Naive B cell (primary cell): ENCODE data around the gene PPP2R2C. TPM values are rescaled to one million over a fixed set of nuclear protein-coding genes. Genes with fewer than 3 reads are reported as not detected.
A peak's percentile ranks its signal among the peaks of the same experiment; 100 is the strongest.

Experiments
- ATAC-seq, 2 donors: fragments of 150-1000 bp; cut with Tn5 transposase; 2 replicates each; pipeline ENCODE4 v1.10.0; 2021; ENCODE audit warnings: low read depth in 2 of 2, mild to moderate bottlenecking in 2 of 2, moderate library complexity in 2 of 2
- DNase-seq: peaks from one replicate; pipeline ENCODE4 v3.0.0; 2022
- H3K27ac Mint-ChIP-seq, 6 donors: one replicate each; pipeline ENCODE4 v1.8.0; 2020 to 2022; ENCODE audit warnings: mild to moderate bottlenecking in 6 of 6, mixed read lengths in 6 of 6, moderate library complexity in 5 of 6, inconsistent platforms in 2 of 6
- H3K27me3 Mint-ChIP-seq, 3 donors: one replicate each; pipeline ENCODE4 v1.8.0; 2021 to 2022; ENCODE audit warnings: mixed read lengths in 3 of 3, mild to moderate bottlenecking in 1 of 3
- H3K36me3 Mint-ChIP-seq, 2 donors: one replicate each; pipeline ENCODE4 v1.8.0; 2020 to 2022; ENCODE audit warnings: mixed read lengths in 2 of 2, inconsistent platforms in 1 of 2, mild to moderate bottlenecking in 1 of 2
- H3K4me1 Mint-ChIP-seq, 3 donors: one replicate each; pipeline ENCODE4 v1.8.0; 2020 to 2022; ENCODE audit warnings: mixed read lengths in 3 of 3, inconsistent platforms in 1 of 3, mild to moderate bottlenecking in 1 of 3, moderate library complexity in 1 of 3
- H3K4me3 Mint-ChIP-seq, 8 donors: one replicate each; pipeline ENCODE4 v1.8.0; 2020 to 2022; ENCODE audit warnings: mild to moderate bottlenecking in 8 of 8, mixed read lengths in 8 of 8, moderate library complexity in 8 of 8, inconsistent platforms in 2 of 8
- H3K9me3 Mint-ChIP-seq, 7 donors: one replicate each; pipeline ENCODE4 v1.8.0; 2020 to 2022; ENCODE audit warnings: mixed read lengths in 7 of 7, mild to moderate bottlenecking in 5 of 7, inconsistent platforms in 2 of 7, moderate library complexity in 1 of 7
- polyA plus RNA-seq, 6 donors: library from polyadenylated mRNA; unstranded; fragments of 300-500 nt; fragmentation: Illumina TruSeq; gene quantifications; one replicate each; pipeline ENCODE4 v1.2.3, GENCODE V29; 2021; ENCODE audit warnings: low read depth in 6 of 6

The PPP2R2C gene
- polyA plus RNA-seq, 6 donors from 2014 or later = not detected

DNA sequence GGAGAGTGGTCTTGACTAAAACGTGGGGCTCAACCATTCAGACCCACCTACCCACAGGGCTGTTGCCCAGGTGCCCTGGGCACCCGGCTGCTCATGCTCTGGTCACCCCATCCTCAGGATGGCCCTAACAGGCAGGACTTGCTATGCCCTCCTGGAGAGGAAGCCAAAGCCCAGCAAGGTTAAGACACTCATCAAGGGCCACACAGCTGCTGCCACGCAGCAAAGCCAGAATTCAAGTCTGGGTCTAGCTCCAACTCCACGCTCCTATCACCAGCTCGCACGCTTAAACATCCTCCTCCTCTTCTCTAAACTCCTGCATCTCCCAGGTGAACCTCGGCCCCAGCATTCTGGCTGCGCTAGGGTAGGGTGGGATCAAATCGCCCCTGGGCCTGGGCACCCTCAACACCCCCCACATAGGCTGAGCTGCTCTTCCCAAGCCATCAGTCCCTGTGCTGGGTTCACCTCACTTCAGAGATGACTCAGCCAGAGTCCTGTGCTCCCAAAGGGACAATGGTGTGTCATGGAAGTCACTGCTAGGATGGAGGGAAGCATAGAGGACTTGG lies 54.1 kb downstream of the PPP2R2C start:
- Mint-ChIP-seq H3K27me3 (peaks cover 15 to 31% (median 21%) of the 10 kb centered on the region in 3 donors), H3K4me1 (peaks cover 0 to 2% (median 0%) of the 10 kb centered on the region in 3 donors), H3K27ac (no peak overlapping the region), H3K4me3 (no peak overlapping the region), H3K9me3 (peaks cover 0 to 5% (median 3%) of the 10 kb centered on the region in 7 donors), H3K36me3 (peaks cover 0 to 1% of the 10 kb centered on the region in 2 donors)
- no peak for ATAC-seq
- no peak for DNase-seq

DNA sequence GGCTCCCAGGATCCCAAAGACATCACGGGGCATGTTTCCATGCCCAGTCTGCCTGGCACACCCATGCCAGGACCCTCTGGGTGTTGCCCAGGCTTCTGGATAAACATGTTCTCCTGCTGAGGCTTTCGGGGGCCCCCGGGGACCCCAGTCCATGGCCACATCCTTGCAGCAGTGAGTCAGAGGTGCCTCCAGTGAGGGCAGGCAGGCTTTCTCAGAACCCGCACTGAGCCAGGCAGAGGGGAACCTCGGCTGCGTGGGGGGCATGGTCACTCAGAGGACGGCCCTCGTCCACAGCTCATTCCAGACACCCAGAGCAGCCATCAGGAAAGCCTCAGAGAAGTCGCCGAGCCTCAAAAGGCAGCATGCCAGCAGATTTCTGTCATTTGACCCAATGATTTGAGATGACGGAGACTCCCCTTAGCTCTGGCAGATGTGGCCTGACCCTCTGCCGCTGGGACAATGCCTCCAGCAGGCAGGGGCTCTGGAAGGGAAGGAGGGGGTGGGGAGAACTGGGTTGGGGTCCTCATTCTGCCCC lies 54.8 kb downstream of the PPP2R2C start:
- H3K4me1 Mint-ChIP-seq = peaks cover 0 to 2% (median 0%) of the 10 kb centered on the region in 3 donors
- H3K9me3 Mint-ChIP-seq = peaks cover 2 to 11% (median 7%) of the 10 kb centered on the region in 7 donors
- no peak for DNase-seq
- peaks cover 0 to 7% of the 10 kb centered on the region in 2 donors for H3K36me3 Mint-ChIP-seq
- ATAC-seq = no peak
- peaks cover 20 to 31% (median 21%) of the 10 kb centered on the region in 3 donors for H3K27me3 Mint-ChIP-seq
- H3K4me3 Mint-ChIP-seq = no peak overlapping the region
- H3K27ac Mint-ChIP-seq = no peak overlapping the region

DNA sequence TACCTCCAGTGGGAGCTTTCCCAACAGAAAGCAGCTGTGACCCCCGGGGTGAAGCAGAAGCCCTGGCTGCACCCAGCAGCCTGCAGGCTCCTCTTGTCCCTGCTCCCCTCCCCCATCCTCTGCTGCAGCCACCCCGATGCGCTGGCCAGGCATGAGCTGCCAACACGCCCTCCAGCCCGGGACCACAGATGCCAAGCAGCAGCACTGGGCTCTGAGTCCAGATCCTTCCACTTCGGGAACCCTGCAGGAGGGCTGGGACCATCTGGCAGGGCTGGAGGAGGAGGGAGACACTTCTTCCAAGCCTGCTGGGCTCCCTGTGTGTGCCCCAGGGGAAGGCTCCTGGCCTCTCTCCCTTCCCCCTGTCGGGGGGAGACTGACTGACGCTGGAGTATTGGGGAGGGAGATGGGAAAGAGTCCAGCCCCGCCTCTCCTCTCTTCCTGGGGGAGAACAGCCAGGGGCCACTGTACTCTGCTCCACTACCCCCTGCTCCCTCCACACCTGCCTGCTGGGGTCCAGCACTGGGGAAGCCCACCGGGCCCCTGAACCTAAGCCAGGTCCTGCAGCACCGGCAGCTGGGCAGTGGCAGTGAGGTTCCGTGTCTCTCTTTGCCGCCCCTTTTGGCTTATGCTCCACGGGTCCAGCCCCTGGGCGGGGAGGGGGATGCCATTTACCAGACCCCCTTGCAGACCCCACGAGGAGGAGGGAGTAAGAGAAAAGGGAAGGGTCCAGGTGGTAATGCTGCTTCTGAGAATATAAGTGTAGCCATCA lies 55.7 kb downstream of the PPP2R2C start:
- Mint-ChIP-seq H3K36me3 (peaks cover 0 to 7% of the 10 kb centered on the region in 2 donors), H3K27ac (no peak overlapping the region), H3K27me3 (peaks cover 20 to 31% (median 24%) of the 10 kb centered on the region in 3 donors)

DNA sequence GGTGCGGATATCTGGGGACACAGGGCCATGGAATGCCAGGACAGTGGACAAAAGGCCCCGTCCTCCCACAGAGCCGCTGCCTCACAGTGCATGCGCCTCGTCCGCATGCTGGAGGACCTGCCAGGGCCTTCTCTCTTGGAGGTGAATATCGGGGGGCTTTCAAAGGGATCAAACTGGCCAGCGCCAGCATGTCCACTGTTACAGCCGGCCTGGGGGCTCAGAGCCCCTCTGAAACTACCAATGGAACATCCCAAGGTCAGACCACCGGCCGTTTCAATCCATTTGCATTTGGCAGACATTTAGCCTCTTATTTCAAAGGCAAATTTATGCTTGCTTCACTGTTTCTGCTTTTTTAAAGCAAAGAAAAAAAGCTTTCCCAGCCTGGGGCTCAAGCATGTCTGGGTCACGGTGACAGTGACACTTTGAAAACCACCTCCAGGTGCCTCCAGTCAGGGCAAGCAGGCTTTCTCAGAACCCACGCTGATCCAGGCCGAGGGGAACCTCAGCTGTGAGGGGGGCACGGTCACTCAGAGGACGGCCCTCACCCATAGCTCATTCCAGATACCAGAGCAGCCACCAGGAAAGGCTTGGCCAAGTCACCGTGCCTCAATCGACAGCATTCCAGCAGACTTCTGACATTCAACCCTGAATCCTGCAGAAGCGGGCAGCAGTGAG lies 57.2 kb downstream of the PPP2R2C start:
- Mint-ChIP-seq H3K4me1 (no peaks in the 10 kb centered on the region), H3K36me3 (peaks cover 0 to 7% of the 10 kb centered on the region in 2 donors), H3K9me3 (peaks cover 2 to 16% (median 4%) of the 10 kb centered on the region in 7 donors), H3K4me3 (no peak overlapping the region), H3K27ac (no peak overlapping the region), H3K27me3 (peaks cover 20 to 30% (median 25%) of the 10 kb centered on the region in 3 donors)
- ATAC-seq (no peak), DNase-seq (no peak)

More for the DNA sequence above, 55.7 kb downstream of the PPP2R2C start:
- H3K4me1 Mint-ChIP-seq = peaks cover 0 to 2% (median 0%) of the 10 kb centered on the region in 3 donors
- ATAC-seq (no peak), DNase-seq (no peak)
- H3K9me3 Mint-ChIP-seq = peaks cover 2 to 16% (median 8%) of the 10 kb centered on the region in 7 donors
- no peak overlapping the region for H3K4me3 Mint-ChIP-seq

DNA sequence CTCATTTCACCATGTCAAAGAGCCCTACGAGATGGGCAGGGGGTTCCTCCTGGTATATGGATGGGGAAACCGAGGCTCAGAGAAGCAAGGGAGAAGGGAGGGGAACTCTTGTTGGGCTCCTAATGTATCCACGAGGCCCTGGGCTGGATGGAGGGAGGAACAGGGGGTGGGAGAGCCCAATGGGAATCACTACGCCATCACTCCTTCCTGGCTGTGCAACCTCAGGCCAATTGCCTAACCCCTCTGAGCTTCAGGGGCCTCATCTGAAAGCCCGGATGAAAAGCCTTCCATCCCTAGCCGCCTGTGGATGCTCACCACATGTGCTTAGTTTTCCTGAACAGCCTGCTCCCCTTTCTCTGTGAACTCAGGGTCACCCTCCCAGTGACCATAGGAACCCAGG lies 57.8 kb downstream of the PPP2R2C start:
- Mint-ChIP-seq H3K27ac (no peak overlapping the region), H3K27me3 (peaks cover 19 to 24% (median 20%) of the 10 kb centered on the region in 3 donors)
- no peak for ATAC-seq

DNA sequence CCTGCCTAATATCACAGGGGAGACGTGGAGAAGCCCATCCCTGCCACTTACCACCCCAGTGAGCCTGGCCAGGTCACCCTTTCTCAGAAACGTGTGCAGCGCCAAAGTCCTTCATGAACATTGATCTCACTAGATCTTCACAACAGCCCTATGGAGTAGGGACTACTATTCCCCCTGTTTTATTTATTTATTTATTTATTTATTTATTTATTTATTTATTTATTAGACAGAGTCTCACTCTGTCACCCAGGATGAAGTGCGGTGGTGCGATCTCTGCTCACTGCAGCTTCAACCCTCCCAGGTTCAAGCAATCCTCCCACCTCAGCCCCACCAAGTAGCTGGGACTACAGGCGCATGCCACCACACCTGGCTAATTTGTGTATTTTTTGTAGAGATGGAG lies 61.8 kb downstream of the PPP2R2C start:
- Mint-ChIP-seq H3K27ac (no peak overlapping the region), H3K9me3 (peaks cover 2 to 15% (median 4%) of the 10 kb centered on the region in 7 donors), H3K4me3 (no peak overlapping the region), H3K4me1 (no peaks in the 10 kb centered on the region), H3K27me3 (peaks cover 18 to 27% (median 21%) of the 10 kb centered on the region in 3 donors), H3K36me3 (peaks cover 0 to 7% of the 10 kb centered on the region in 2 donors)
- ATAC-seq (no peak), DNase-seq (no peak)

More for the DNA sequence above, 57.8 kb downstream of the PPP2R2C start:
- Mint-ChIP-seq H3K36me3 (peaks cover 0 to 7% of the 10 kb centered on the region in 2 donors), H3K4me3 (no peak overlapping the region), H3K4me1 (no peaks in the 10 kb centered on the region), H3K9me3 (peaks cover 2 to 15% (median 4%) of the 10 kb centered on the region in 7 donors)
- DNase-seq = no peak

DNA sequence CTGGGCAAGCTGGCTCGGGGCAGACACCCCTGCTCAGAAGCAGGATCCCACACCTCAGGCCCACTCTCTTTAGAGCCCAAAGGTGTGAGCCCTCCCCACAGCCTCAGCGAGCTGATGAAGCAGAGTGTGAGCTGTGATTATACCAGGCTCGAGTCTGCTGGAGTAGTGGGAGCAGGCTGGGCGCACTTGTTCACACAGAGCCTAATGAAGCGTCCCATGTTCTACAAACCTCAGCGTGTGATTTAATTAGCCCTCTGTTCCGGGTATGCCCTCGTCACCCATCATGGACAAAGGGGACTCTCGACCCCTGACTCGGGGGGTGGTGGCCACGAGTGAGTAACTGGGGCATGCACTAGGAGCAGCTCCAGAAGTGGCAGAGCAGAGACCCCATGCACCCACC lies 62.3 kb downstream of the PPP2R2C start:
- H3K4me1 Mint-ChIP-seq = no peaks in the 10 kb centered on the region
- DNase-seq (no peak), ATAC-seq (no peak)
- peaks cover 0 to 7% of the 10 kb centered on the region in 2 donors for H3K36me3 Mint-ChIP-seq
- peaks cover 4 to 15% (median 5%) of the 10 kb centered on the region in 7 donors for H3K9me3 Mint-ChIP-seq
- no peak overlapping the region for H3K4me3 Mint-ChIP-seq
- no peak overlapping the region for H3K27ac Mint-ChIP-seq
- peaks cover 19 to 32% (median 26%) of the 10 kb centered on the region in 3 donors for H3K27me3 Mint-ChIP-seq

DNA sequence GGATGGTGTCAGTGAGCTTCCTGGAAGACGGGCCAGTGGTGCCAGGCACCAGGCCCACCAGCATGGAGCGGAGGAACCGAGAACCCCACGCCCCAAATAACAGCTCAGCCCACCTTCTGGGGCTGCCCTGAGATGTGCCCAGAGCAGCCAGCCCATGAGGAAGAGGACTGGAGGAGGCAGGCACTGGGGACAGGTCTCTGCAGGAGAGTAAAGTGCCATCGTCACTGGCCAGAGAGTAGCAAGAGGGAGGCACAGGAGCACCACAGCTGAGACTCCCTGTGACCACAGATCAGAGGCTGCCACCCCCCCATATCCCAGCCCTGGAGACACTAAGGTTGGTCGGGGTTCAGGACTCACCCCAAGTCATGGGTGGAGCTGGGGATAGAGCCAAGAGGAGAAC lies 63.0 kb downstream of the PPP2R2C start:
- Mint-ChIP-seq H3K9me3 (peaks cover 4 to 15% (median 5%) of the 10 kb centered on the region in 7 donors), H3K4me3 (no peak overlapping the region), H3K27me3 (peaks cover 26 to 39% (median 33%) of the 10 kb centered on the region in 3 donors), H3K36me3 (peaks cover 0 to 7% of the 10 kb centered on the region in 2 donors), H3K4me1 (no peaks in the 10 kb centered on the region), H3K27ac (no peak overlapping the region)
- no peak for ATAC-seq
- DNase-seq = no peak

DNA sequence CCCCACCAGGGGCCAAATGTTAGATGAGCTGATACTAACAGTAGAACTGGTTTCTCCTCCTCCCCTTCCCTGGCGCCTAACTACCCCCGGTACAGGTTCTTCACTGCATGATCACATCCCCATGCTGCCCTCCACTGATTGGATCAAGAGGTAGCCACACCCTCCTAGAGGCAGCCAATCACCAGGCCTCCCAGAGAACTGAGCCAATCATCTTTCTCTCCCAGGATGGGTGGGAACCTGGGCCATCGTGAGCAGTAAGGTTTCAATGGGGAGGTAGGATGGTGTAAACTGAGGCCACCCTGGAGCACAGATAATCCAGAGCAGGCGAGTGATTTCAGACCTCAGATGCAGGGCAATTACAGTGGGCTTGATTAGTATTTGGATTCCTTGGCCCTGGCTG lies 64.2 kb downstream of the PPP2R2C start:
- Mint-ChIP-seq H3K36me3 (peaks cover 0 to 5% of the 10 kb centered on the region in 2 donors), H3K4me3 (peak overlapping the region in 1 of 8 donors; percentile 74), H3K9me3 (peaks cover 1 to 15% (median 5%) of the 10 kb centered on the region in 7 donors), H3K4me1 (no peaks in the 10 kb centered on the region), H3K27ac (no peak overlapping the region), H3K27me3 (peaks cover 23 to 50% (median 43%) of the 10 kb centered on the region in 3 donors)
- DNase-seq (no peak), ATAC-seq (no peak)

DNA sequence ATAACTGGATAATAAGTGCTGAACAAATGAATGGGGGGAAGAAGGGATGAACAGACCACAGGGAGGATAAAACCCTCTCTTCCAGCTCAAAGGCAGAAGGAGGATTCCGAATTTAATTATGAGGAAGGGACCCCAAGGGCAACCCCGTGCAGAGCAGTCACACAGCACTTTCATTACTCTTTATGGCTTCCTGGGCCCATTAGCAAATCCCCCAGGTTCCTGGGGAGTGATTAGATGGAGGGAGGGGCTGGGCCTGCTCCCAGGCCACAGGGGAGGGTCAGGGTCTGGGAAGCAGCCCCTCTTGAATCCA lies 67.1 kb downstream of the PPP2R2C start:
- Mint-ChIP-seq H3K4me3 (no peak overlapping the region), H3K27ac (no peak overlapping the region), H3K27me3 (peaks cover 39 to 72% (median 68%) of the 10 kb centered on the region in 3 donors), H3K9me3 (peaks cover 0 to 6% (median 3%) of the 10 kb centered on the region in 7 donors), H3K4me1 (no peaks in the 10 kb centered on the region), H3K36me3 (peaks cover 0 to 8% of the 10 kb centered on the region in 2 donors)
- DNase-seq = no peak
- no peak for ATAC-seq

DNA sequence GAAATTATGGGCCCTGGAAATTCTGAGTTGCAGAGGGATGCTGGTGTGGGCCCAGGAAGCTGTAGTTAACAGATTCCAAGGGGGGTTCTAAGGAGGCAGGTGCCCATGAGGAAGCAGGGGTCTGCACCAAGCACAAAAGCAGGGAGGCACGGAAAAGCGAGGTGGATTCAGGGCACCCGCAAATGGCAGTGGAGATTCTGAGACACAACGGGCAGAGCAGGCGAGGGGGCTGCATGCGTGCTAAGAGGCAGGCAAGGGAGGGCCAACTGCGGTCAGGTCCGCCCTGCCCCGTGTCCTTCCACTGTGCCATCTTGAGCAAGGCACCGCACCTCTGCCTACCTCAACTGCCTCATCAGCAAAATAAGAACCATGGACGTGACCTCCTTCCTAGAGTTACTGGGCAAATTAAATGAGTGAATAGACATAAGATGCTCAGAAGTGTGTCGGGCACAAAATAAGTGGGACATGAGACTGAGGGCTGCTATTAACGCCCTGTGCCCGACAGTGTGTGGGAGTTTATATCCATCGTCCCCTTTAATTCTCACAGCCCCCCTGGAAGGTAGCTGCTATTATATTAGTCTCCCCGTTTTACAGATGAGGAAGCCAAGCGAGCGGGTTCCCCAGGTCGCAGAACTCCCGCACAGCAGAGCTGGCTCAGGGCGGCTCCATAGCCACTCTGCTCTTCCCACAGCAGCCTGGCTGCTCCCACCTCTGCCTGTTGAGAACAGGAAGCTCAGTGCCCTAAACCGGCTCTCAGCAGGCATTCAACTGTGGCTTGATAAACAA lies 67.6 kb downstream of the PPP2R2C start:
- Mint-ChIP-seq H3K27ac (no peak overlapping the region), H3K4me1 (no peaks in the 10 kb centered on the region), H3K27me3 (peaks cover 42 to 77% (median 71%) of the 10 kb centered on the region in 3 donors), H3K4me3 (no peak overlapping the region), H3K9me3 (peaks cover 0 to 6% (median 3%) of the 10 kb centered on the region in 7 donors), H3K36me3 (peaks cover 0 to 8% of the 10 kb centered on the region in 2 donors)
- ATAC-seq (no peak), DNase-seq (no peak)

DNA sequence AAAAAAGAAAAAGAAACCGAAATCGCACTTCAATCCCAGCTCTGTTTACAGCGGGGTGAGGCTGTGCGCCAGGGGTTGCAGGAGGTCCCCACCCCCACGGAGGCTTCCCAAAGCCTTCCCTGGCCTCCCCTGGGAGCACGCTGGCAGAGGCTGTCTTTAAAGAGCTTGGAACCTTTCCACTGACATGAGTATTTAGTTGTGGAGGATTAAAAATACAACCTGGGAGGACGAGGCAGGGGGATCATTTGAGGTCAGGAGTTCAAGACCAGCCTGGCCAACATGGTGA lies 69.1 kb downstream of the PPP2R2C start:
- Mint-ChIP-seq H3K27ac (no peak overlapping the region), H3K4me3 (no peak overlapping the region)
- ATAC-seq = no peak

More for the DNA sequence above, 69.1 kb downstream of the PPP2R2C start:
- Mint-ChIP-seq H3K4me1 (no peaks in the 10 kb centered on the region), H3K27me3 (peaks cover 43 to 89% (median 77%) of the 10 kb centered on the region in 3 donors), H3K9me3 (peaks cover 0 to 6% (median 3%) of the 10 kb centered on the region in 7 donors), H3K36me3 (peaks cover 0 to 8% of the 10 kb centered on the region in 2 donors)
- no peak for DNase-seq
